ENCODE data around the gene VRK3. TPM values are rescaled to one million over a fixed set of nuclear protein-coding genes. Genes with fewer than 3 reads are reported as not detected.

Gene VRK3
- polyA plus RNA-seq, 1 donor from 2014 or later = 47.3 TPM

- H3K79me2 ChIP-seq (replicated peaks; ENCODE audit: insufficient read depth, low read length) = no peaks in the 10 kb centered on the region
- no peaks in the 10 kb centered on the region for H4K20me1 ChIP-seq (ENCODE audit: insufficient read depth)
- H3K4me3 ChIP-seq (ENCODE audit: low read length) = no peak overlapping the region
- no peaks in the 10 kb centered on the region for H3K9me2 ChIP-seq (ENCODE audit: insufficient read depth, low read length)
- no peak overlapping the region for H3K27ac ChIP-seq (ENCODE audit: low read length)
- H2AFZ ChIP-seq (ENCODE audit: low read depth, low read length) = no peak overlapping the region
- no peaks in the 10 kb centered on the region for H3F3A ChIP-seq (ENCODE audit: insufficient read depth, low read length, poor library complexity, severe bottlenecking)
- TF ChIP-seq CTCF (IDR thresholded peaks at IDR 0.05; ENCODE audit: poor library complexity, severe bottlenecking) (no peak), MXI1 (conservative IDR thresholded peaks at IDR 0.05; ENCODE audit: poor library complexity, severe bottlenecking) (no peak), SMC3 (conservative IDR thresholded peaks at IDR 0.05; ENCODE audit: poor library complexity) (no peak), TAF1 (IDR thresholded peaks at IDR 0.05; ENCODE audit: low read depth) (no peak), EP300 (conservative IDR thresholded peaks at IDR 0.05; ENCODE audit: poor library complexity, severe bottlenecking) (no peak), EZH2 (IDR thresholded peaks at IDR 0.05; ENCODE audit: borderline replicate concordance, insufficient read depth, low read length, poor library complexity, severe bottlenecking) (no peak), REST (IDR thresholded peaks at IDR 0.05; ENCODE audit: borderline replicate concordance) (no peak), RAD21 (conservative IDR thresholded peaks at IDR 0.05) (no peak), POLR2AphosphoS5 (IDR thresholded peaks at IDR 0.05) (no peak)
- H3K9me3 ChIP-seq (ENCODE audit: low read length) = no peaks in the 10 kb centered on the region
- H3K4me2 ChIP-seq (ENCODE audit: low read length) = no peak overlapping the region
- no peaks in the 10 kb centered on the region for H3K36me3 ChIP-seq (ENCODE audit: insufficient read depth, low read length)
- no peak overlapping the region for H3K9ac ChIP-seq (ENCODE audit: low read length)
- H3K27me3 ChIP-seq (ENCODE audit: insufficient read depth, low read depth, low read length) = no peaks in the 10 kb centered on the region
Observed at GRCh38 chr19:50007947-50008346, 17.2 kb downstream of the VRK3 start.

GRCh38 chr19:50007170-50007569 is 18.0 kb downstream of the VRK3 start:
- H3K79me2 ChIP-seq (replicated peaks; ENCODE audit: insufficient read depth, low read length) = no peaks in the 10 kb centered on the region
- H3K9ac ChIP-seq (ENCODE audit: low read length) = no peak overlapping the region
- no peaks in the 10 kb centered on the region for H3K9me3 ChIP-seq (ENCODE audit: low read length)
- H3K9me2 ChIP-seq (ENCODE audit: insufficient read depth, low read length) = no peaks in the 10 kb centered on the region
- no peak overlapping the region for H3K4me2 ChIP-seq (ENCODE audit: low read length)
- H3K4me3 ChIP-seq (ENCODE audit: low read length) = no peak overlapping the region
- no peaks in the 10 kb centered on the region for H3F3A ChIP-seq (ENCODE audit: insufficient read depth, low read length, poor library complexity, severe bottlenecking)
- TF ChIP-seq POLR2AphosphoS5 (IDR thresholded peaks at IDR 0.05) = no peak
- no peak for TF ChIP-seq SMC3 (conservative IDR thresholded peaks at IDR 0.05; ENCODE audit: poor library complexity)
- no peak for TF ChIP-seq REST (IDR thresholded peaks at IDR 0.05; ENCODE audit: borderline replicate concordance)
- no peaks in the 10 kb centered on the region for H3K27me3 ChIP-seq (ENCODE audit: insufficient read depth, low read depth, low read length)
- no peak overlapping the region for H2AFZ ChIP-seq (ENCODE audit: low read depth, low read length)
- H3K27ac ChIP-seq (ENCODE audit: low read length) = no peak overlapping the region
- H3K36me3 ChIP-seq (ENCODE audit: insufficient read depth, low read length) = no peaks in the 10 kb centered on the region
- no peaks in the 10 kb centered on the region for H4K20me1 ChIP-seq (ENCODE audit: insufficient read depth)

Measured in neural cell (in vitro differentiated cells).